Ishikawa (cell line): ENCODE results near the gene LSM7.

ENCODE experiments used
- CEBPB ChIP-seq: IDR thresholded peaks from 2 replicates; pipeline ENCODE4 v1.6.1; 2012
- CREB1 ChIP-seq: IDR thresholded peaks from 2 replicates; pipeline ENCODE4 v1.6.1; 2012; ENCODE audit warnings: low read depth
- EGR1 ChIP-seq: IDR thresholded peaks from 2 replicates; pipeline ENCODE4 v1.6.1; 2012
- EP300 ChIP-seq: IDR thresholded peaks from 2 replicates; pipeline ENCODE4 v1.6.1; 2012; ENCODE audit warnings: borderline replicate concordance
- FOXM1 ChIP-seq: IDR thresholded peaks from 2 replicates; pipeline ENCODE4 v1.6.1; 2012; ENCODE audit warnings: low read depth, borderline replicate concordance
- MAX ChIP-seq: IDR thresholded peaks from 2 replicates; pipeline ENCODE4 v1.6.1; 2012
- RAD21 ChIP-seq: IDR thresholded peaks from 2 replicates; pipeline ENCODE4 v1.6.1; 2012; ENCODE audit warnings: low read depth
- REST ChIP-seq: IDR thresholded peaks from 2 replicates; pipeline ENCODE4 v1.6.1; 2012; ENCODE audit warnings: low read depth, mild to moderate bottlenecking
- TAF1 ChIP-seq: IDR thresholded peaks from 2 replicates; pipeline ENCODE4 v1.6.1; 2012; ENCODE audit warnings: low read depth, mild to moderate bottlenecking
- TCF12 ChIP-seq: IDR thresholded peaks from 2 replicates; pipeline ENCODE4 v1.6.1; 2012; ENCODE audit warnings: low read depth
- TEAD4 ChIP-seq: IDR thresholded peaks from 2 replicates; pipeline ENCODE4 v1.6.1; 2012
- YY1 ChIP-seq: IDR thresholded peaks from 2 replicates; pipeline ENCODE4 v1.6.1; 2012; ENCODE audit warnings: low read depth
- ZBTB7A ChIP-seq: IDR thresholded peaks from 2 replicates; pipeline ENCODE4 v1.6.1; 2012; ENCODE audit warnings: low read depth

- TF ChIP-seq EP300: no peak
- TF ChIP-seq FOXM1: no peak
- TF ChIP-seq RAD21: no peak
- TF ChIP-seq CREB1: no peak
- no peak for TF ChIP-seq TCF12
- TF ChIP-seq CEBPB: no peak
- TF ChIP-seq REST: no peak
- no peak for TF ChIP-seq ZBTB7A
- no peak for TF ChIP-seq YY1
- TF ChIP-seq EGR1: no peak
- TF ChIP-seq MAX: no peak
- no peak for TF ChIP-seq TEAD4
- no peak for TF ChIP-seq TAF1
Measured at GRCh38 chr19:2331601-2332246, 3.3 kb upstream of the LSM7 start.
